H4 (cell line): ENCODE measurements around the gene EPB41L1. TPM values are rescaled to one million over a fixed set of nuclear protein-coding genes. Genes with fewer than 3 reads are reported as not detected.

Experiments
- DNase-seq: peaks from one replicate; pipeline ENCODE4 v3.0.0-alpha.2; 2015; ENCODE audit warnings: low spot score
- total RNA-seq: library from RNA; depleted of rRNA; stranded (reverse); fragments of >200 nt; shearing (Covaris generic); gene quantifications from 2 replicates; pipeline ENCODE4 v1.2.3, GENCODE V29; 2014

EPB41L1 gene
- total RNA-seq, 1 experiment from 2014 or later, result 12.4 TPM

GRCh38 chr20:36225666-36226065 lies 71.1 kb downstream of the EPB41L1 start:
- no peak for DNase-seq

GRCh38 chr20:36228770-36229169 lies 74.2 kb downstream of the EPB41L1 start:
- DNase-seq, result no peak

- no peak for DNase-seq
Observed at GRCh38 chr20:36230019-36230418, 75.5 kb downstream of the EPB41L1 start.

- no peak for DNase-seq
Observed at GRCh38 chr20:36231331-36231730, 76.8 kb downstream of the EPB41L1 start.

- DNase-seq, result no peak
Observed at GRCh38 chr20:36234771-36235320, 80.3 kb downstream of the EPB41L1 start.

GRCh38 chr20:36235892-36236785 lies 81.6 kb downstream of the EPB41L1 start, which contains the start of gene AAR2:
Gene AAR2, plus strand, starts transcription at chr20:36236478. Its CDS starts 3,391 bp downstream, at chr20:36239869.
- DNase-seq, result peak; percentile 66

- DNase-seq, result no peak
Observed at GRCh38 chr20:36236786-36237121, 82.2 kb downstream of the EPB41L1 start.

GRCh38 chr20:36237477-36237876 lies 82.9 kb downstream of the EPB41L1 start:
- no peak for DNase-seq

GRCh38 chr20:36238153-36238552 lies 83.6 kb downstream of the EPB41L1 start:
- no peak for DNase-seq

- no peak for DNase-seq
Observed at GRCh38 chr20:36238760-36239159, 84.2 kb downstream of the EPB41L1 start.

GRCh38 chr20:36240076-36240475 lies 85.5 kb downstream of the EPB41L1 start:
- no peak for DNase-seq

GRCh38 chr20:36241678-36242077 lies 87.1 kb downstream of the EPB41L1 start:
- DNase-seq, result no peak

GRCh38 chr20:36243726-36244125 lies 89.2 kb downstream of the EPB41L1 start:
- DNase-seq, result no peak

GRCh38 chr20:36246401-36246800 lies 91.9 kb downstream of the EPB41L1 start:
- no peak for DNase-seq

GRCh38 chr20:36248836-36249235 lies 94.3 kb downstream of the EPB41L1 start:
- no peak for DNase-seq

- DNase-seq, result no peak
Observed at GRCh38 chr20:36249450-36249849, 94.9 kb downstream of the EPB41L1 start.

- DNase-seq, result no peak
Observed at GRCh38 chr20:36251426-36251825, 96.9 kb downstream of the EPB41L1 start.

GRCh38 chr20:36252511-36252910 lies 98.0 kb downstream of the EPB41L1 start:
- DNase-seq, result no peak

GRCh38 chr20:36253036-36253435 lies 98.5 kb downstream of the EPB41L1 start:
- DNase-seq, result no peak

GRCh38 chr20:36254076-36254475 lies 99.5 kb downstream of the EPB41L1 start:
- no peak for DNase-seq

- no peak for DNase-seq
Observed at GRCh38 chr20:36255445-36255844, 100.9 kb downstream of the EPB41L1 start.

GRCh38 chr20:36259177-36260061 lies 104.9 kb downstream of the EPB41L1 start:
- DNase-seq, result no peak
